CD14-positive monocyte (primary cell): ENCODE data around the gene PDZRN3. TPM values are rescaled to one million over a fixed set of nuclear protein-coding genes. Genes with fewer than 3 reads are reported as not detected.

Experiments
- DNase-seq, 3 donors: peaks; one replicate each; pipeline ENCODE4 v3.0.0-alpha.2; 2011 to 2022
- H2AFZ ChIP-seq: 2 replicates; pipeline ENCODE4 v1.6.0; 2012; ENCODE audit warnings: mild to moderate bottlenecking, low read depth, low read length, inconsistent platforms; ENCODE audit not compliant: insufficient read depth, poor library complexity, severe bottlenecking
- H3K27ac ChIP-seq, 2 donors: 1 replicate in 1 of 2; 2 replicates in 1 of 2; pipeline ENCODE4 v1.5.1; 2012 to 2013; ENCODE audit warnings: low read length in 2 of 2, control low read depth in 1 of 2, inconsistent platforms in 1 of 2, low read depth in 1 of 2, mild to moderate bottlenecking in 1 of 2
- H3K27me3 ChIP-seq, 2 donors: one replicate each; pipeline versions ENCODE4 v1.6.0 to v1.6.1; 2011 to 2013; ENCODE audit warnings: low read length in 2 of 2; ENCODE audit not compliant: control insufficient read depth in 2 of 2, insufficient read depth in 2 of 2
- H3K36me3 ChIP-seq, 2 donors: replicated peaks in 1 of 2; 1 replicate in 1 of 2; 2 replicates in 1 of 2; pipeline versions ENCODE4 v1.5.1 to v1.6.1; 2012 to 2013; ENCODE audit warnings: low read length in 2 of 2, control low read depth in 1 of 2, inconsistent platforms in 1 of 2, mild to moderate bottlenecking in 1 of 2; ENCODE audit not compliant: insufficient read depth in 2 of 2, control insufficient read depth in 1 of 2
- H3K4me1 ChIP-seq, 2 donors: 1 replicate in 1 of 2; 2 replicates in 1 of 2; pipeline versions ENCODE4 v1.5.1 to v1.6.1; 2012 to 2013; ENCODE audit warnings: low read length in 2 of 2, control low read depth in 1 of 2, inconsistent platforms in 1 of 2, mild to moderate bottlenecking in 1 of 2, moderate library complexity in 1 of 2; ENCODE audit not compliant: insufficient read depth in 2 of 2, control insufficient read depth in 1 of 2
- H3K4me2 ChIP-seq: replicated peaks from 2 replicates; pipeline ENCODE3; 2012; ENCODE audit warnings: low read length, moderate library complexity, mild to moderate bottlenecking; ENCODE audit not compliant: poor library complexity, severe bottlenecking; ENCODE audit errors: extremely low read depth
- H3K4me3 ChIP-seq, 3 experiments: fragments of 200-600 bp in 1 of 3; sonication (generic) in 1 of 3; replicated peaks in 1 of 3; 1 replicate in 2 of 3; 2 replicates in 1 of 3; pipeline ENCODE4 v1.5.1; 2011 to 2013; ENCODE audit warnings: low read length in 3 of 3, mild to moderate bottlenecking in 3 of 3, control low read depth in 2 of 3, low read depth in 2 of 3, inconsistent platforms in 1 of 3, moderate library complexity in 1 of 3
- H3K79me2 ChIP-seq: 2 replicates; pipeline ENCODE4 v1.6.0; 2012; ENCODE audit warnings: mild to moderate bottlenecking, control low read depth, inconsistent platforms, low read length, moderate library complexity; ENCODE audit not compliant: insufficient read depth
- H3K9ac ChIP-seq: 2 replicates; pipeline ENCODE4 v1.6.0; 2017; ENCODE audit warnings: low read length, mild to moderate bottlenecking; ENCODE audit not compliant: insufficient read depth, poor library complexity, severe bottlenecking
- H3K9me3 ChIP-seq, 2 donors: replicated peaks in 1 of 2; 1 replicate in 1 of 2; 2 replicates in 1 of 2; pipeline versions ENCODE4 v1.5.1 to v1.6.1; 2012 to 2013; ENCODE audit warnings: low read length in 2 of 2, control low read depth in 1 of 2; ENCODE audit not compliant: control insufficient read depth in 1 of 2, insufficient read depth in 1 of 2
- H4K20me1 ChIP-seq: 2 replicates; pipeline ENCODE4 v1.6.0; 2012; ENCODE audit warnings: mild to moderate bottlenecking, low read length, control low read depth, moderate library complexity; ENCODE audit not compliant: insufficient read depth
- H3K27ac Mint-ChIP-seq, 7 donors: one replicate each; pipeline ENCODE4 v1.8.0; 2020; ENCODE audit warnings: mild to moderate bottlenecking in 7 of 7, mixed read lengths in 7 of 7, moderate library complexity in 6 of 7, inconsistent platforms in 2 of 7
- H3K27me3 Mint-ChIP-seq, 3 donors: one replicate each; pipeline ENCODE4 v1.8.0; 2021 to 2022; ENCODE audit warnings: low read depth in 3 of 3, mild to moderate bottlenecking in 3 of 3, mixed read lengths in 3 of 3, moderate library complexity in 3 of 3, inconsistent platforms in 1 of 3
- H3K36me3 Mint-ChIP-seq, 2 donors: one replicate each; pipeline ENCODE4 v1.8.0; 2020; ENCODE audit warnings: mixed read lengths in 2 of 2, inconsistent platforms in 1 of 2, mild to moderate bottlenecking in 1 of 2
- H3K4me1 Mint-ChIP-seq: one replicate; pipeline ENCODE4 v1.8.0; 2020; ENCODE audit warnings: mild to moderate bottlenecking, mixed read lengths
- H3K4me3 Mint-ChIP-seq, 2 donors: one replicate each; pipeline ENCODE4 v1.8.0; 2020; ENCODE audit warnings: mild to moderate bottlenecking in 2 of 2, mixed read lengths in 2 of 2, moderate library complexity in 1 of 2
- H3K9me3 Mint-ChIP-seq, 7 donors: one replicate each; pipeline ENCODE4 v1.8.0; 2020 to 2022; ENCODE audit warnings: mixed read lengths in 7 of 7, mild to moderate bottlenecking in 6 of 7, moderate library complexity in 6 of 7, inconsistent platforms in 2 of 7
- CTCF ChIP-seq: fragments of 200-600 bp; IDR thresholded peaks from one replicate; pipeline ENCODE4 v1.8.0; 2022; ENCODE audit warnings: antibody characterized with exemption, mild to moderate bottlenecking
- WGBS: methylation state at CpG from one replicate; pipeline ENCODE4 v1.1.5; 2013; ENCODE audit warnings: missing lambda C conversion rate; ENCODE audit not compliant: insufficient coverage; 5-methylcytosine and 5-hydroxymethylcytosine counted together
- intact Hi-C, 2 donors: fragments of 100-400 bp; cut with micrococcal nuclease; formaldehyde crosslinking; loops; one replicate each; pipeline versions ENCODE4 v1.15.0 to v1.15.1; 2023
- polyA plus RNA-seq, 3 donors: library from polyadenylated mRNA; depleted of rRNA in 1 of 3; unstranded in 2 of 3; stranded (reverse) in 1 of 3; fragments of 300-500 nt in 2 of 3; fragments of >200 nt in 1 of 3; fragmentation: Illumina TruSeq in 2 of 3; gene quantifications; 1 replicate in 2 of 3; 2 replicates in 1 of 3; pipeline ENCODE4 v1.2.3, GENCODE V29; 2012 to 2021

The PDZRN3 gene
- polyA plus RNA-seq, 3 donors: not detected

GRCh38 chr3:73657186-73657585, 32.4 kb upstream of the PDZRN3 start:
- no peaks in the 10 kb centered on the region for H3K9me3 ChIP-seq
- no peak overlapping the region for H3K4me2 ChIP-seq
- DNase-seq: no peak
- no peaks in the 10 kb centered on the region for H3K4me1 ChIP-seq
- no peak overlapping the region for H3K9ac ChIP-seq
- no peak overlapping the region for H3K4me3 ChIP-seq
- no peaks in the 10 kb centered on the region for H3K27me3 ChIP-seq
- no peak for TF ChIP-seq CTCF
- no peaks in the 10 kb centered on the region for H3K4me1 Mint-ChIP-seq
- no peak overlapping the region for H3K27ac ChIP-seq
- no peaks in the 10 kb centered on the region for H3K27me3 Mint-ChIP-seq
- H3K36me3 ChIP-seq: no peaks in the 10 kb centered on the region
- H3K27ac Mint-ChIP-seq: no peak overlapping the region
- H3K9me3 Mint-ChIP-seq: peaks cover 0 to 3% (median 0%) of the 10 kb centered on the region in 7 donors
- H3K79me2 ChIP-seq: no peaks in the 10 kb centered on the region
- intact Hi-C loops: no loop called here
- no peaks in the 10 kb centered on the region for H3K36me3 Mint-ChIP-seq
- no peaks in the 10 kb centered on the region for H4K20me1 ChIP-seq
- H3K4me3 Mint-ChIP-seq: no peak overlapping the region
- no peak overlapping the region for H2AFZ ChIP-seq

- no peaks in the 10 kb centered on the region for H3K79me2 ChIP-seq
- H3K9ac ChIP-seq: no peak overlapping the region
- intact Hi-C loops: no loop called here
- H3K9me3 Mint-ChIP-seq: peaks cover 0 to 3% (median 0%) of the 10 kb centered on the region in 7 donors
- no peaks in the 10 kb centered on the region for H3K9me3 ChIP-seq
- H3K36me3 ChIP-seq: no peaks in the 10 kb centered on the region
- H3K27ac ChIP-seq: no peak overlapping the region
- H3K36me3 Mint-ChIP-seq: no peaks in the 10 kb centered on the region
- no peak overlapping the region for H3K4me3 ChIP-seq
- no peak overlapping the region for H3K27ac Mint-ChIP-seq
- H3K27me3 Mint-ChIP-seq: no peaks in the 10 kb centered on the region
- WGBS: 100% methylated on average over 2 of the region's 4 CpGs
- H3K4me2 ChIP-seq: no peak overlapping the region
- no peaks in the 10 kb centered on the region for H3K27me3 ChIP-seq
- no peak overlapping the region for H3K4me3 Mint-ChIP-seq
- H3K4me1 Mint-ChIP-seq: no peaks in the 10 kb centered on the region
- H3K4me1 ChIP-seq: no peaks in the 10 kb centered on the region
- no peak for TF ChIP-seq CTCF
- H2AFZ ChIP-seq: no peak overlapping the region
- no peaks in the 10 kb centered on the region for H4K20me1 ChIP-seq
- no peak for DNase-seq
These were observed 31.6 kb upstream of the PDZRN3 start for GRCh38 chr3:73656241-73656890.
